GM19328 (cell line): ENCODE measurements around the gene FBN2.
"Not testable (repeated sequence)": the region's sequence is repeated elsewhere in the genome, so short reads cannot be mapped to it uniquely, and the experiment has no call there.

ENCODE experiments used
- ATAC-seq: cut with Tn5 transposase; IDR thresholded peaks from one replicate; pipeline ENCODE4 v1.9.1; 2021; ENCODE audit warnings: mild to moderate bottlenecking, moderate library complexity; ENCODE audit not compliant: unreplicated experiment

Gene FBN2

DNA sequence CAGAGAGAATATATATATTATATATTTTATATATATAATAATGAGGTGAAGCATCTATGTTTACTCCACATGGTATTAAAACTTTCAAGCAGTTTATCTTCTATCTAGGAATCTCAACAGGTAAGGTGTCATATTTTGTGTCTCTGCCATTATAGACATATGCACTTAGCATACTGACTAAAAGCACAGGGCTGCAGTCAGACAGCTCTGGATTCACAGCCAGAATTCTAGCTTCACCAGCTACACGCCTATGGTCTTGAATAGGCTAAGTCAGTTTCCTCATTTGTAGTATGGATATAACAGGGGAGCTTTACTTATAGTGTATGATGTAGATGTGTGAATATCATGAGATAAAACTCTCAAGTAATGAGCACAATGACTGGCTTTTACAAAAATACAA is 57.9 kb downstream of the FBN2 start:
- ATAC-seq, result no peak

GRCh38 chr5:128478386-128479368 is 59.4 kb downstream of the FBN2 start:
- ATAC-seq, result no peak

GRCh38 chr5:128477944-128478343 is 60.1 kb downstream of the FBN2 start:
- no peak for ATAC-seq

GRCh38 chr5:128475693-128476092 is 62.4 kb downstream of the FBN2 start:
- no peak for ATAC-seq

DNA sequence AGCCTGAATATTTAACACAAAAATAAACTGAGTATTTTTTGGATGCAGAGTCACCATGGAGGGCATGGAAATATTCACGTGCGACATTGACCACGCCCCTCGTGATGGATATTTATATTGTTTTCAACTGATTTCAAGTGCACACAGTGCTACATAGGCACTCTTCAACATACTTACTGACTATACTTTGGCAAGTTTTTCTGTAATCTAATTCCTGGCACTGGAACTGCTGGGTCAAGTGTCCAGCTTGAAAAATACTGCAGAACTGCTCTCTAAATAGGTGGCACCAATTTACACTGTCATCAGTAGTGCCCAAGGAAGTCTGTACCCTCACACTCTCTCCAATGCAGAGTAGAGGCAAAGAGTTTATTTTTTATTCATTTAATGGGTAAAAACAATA is 65.1 kb downstream of the FBN2 start:
- no peak for ATAC-seq

- ATAC-seq, result no peak
These were observed 66.0 kb downstream of the FBN2 start for GRCh38 chr5:128472036-128472435.

DNA sequence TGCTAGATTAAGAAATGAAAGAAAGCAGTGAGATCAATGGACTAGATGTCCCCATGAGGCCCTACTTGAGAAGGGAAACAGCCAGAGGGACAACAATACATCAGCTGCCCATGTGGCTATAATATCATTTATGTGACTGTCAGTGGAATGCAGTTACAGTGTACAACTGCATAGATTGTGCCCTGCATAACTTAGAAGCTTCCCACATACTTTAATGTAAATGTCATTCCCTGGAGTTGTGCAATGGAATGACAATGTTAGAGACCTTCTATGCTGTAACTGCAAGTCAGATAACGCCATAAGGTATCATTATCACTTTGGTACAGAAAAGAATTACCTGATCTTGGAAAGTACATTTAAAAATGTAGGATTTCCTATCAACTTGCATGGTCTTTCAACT is 67.4 kb downstream of the FBN2 start:
- no peak for ATAC-seq

GRCh38 chr5:128469912-128470311 is 68.1 kb downstream of the FBN2 start:
- ATAC-seq, result no peak

DNA sequence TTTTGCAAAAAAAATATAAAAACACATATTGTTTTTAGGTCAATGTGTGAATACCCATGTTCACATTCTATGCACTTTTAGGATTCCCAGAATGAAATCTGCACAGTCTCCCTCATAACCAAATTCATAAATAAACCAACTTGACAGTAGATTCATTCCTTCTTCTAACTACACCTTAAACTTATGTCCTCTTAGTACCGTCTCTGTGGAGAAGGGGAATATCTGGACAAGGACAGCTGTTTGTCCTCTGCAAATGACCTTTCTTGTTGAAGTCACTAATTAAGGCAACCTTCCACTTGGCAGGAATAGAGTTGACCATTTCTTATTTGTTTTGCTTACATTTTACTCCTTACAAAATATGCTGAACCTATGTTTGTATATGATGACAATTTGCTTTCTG is 71.1 kb downstream of the FBN2 start:
- no peak for ATAC-seq

GRCh38 chr5:128466554-128466953 is 71.5 kb downstream of the FBN2 start:
- no peak for ATAC-seq

GRCh38 chr5:128464596-128464995 is 73.4 kb downstream of the FBN2 start:
- ATAC-seq, result no peak

GRCh38 chr5:128462330-128462729 is 75.7 kb downstream of the FBN2 start:
- ATAC-seq, result no peak

DNA sequence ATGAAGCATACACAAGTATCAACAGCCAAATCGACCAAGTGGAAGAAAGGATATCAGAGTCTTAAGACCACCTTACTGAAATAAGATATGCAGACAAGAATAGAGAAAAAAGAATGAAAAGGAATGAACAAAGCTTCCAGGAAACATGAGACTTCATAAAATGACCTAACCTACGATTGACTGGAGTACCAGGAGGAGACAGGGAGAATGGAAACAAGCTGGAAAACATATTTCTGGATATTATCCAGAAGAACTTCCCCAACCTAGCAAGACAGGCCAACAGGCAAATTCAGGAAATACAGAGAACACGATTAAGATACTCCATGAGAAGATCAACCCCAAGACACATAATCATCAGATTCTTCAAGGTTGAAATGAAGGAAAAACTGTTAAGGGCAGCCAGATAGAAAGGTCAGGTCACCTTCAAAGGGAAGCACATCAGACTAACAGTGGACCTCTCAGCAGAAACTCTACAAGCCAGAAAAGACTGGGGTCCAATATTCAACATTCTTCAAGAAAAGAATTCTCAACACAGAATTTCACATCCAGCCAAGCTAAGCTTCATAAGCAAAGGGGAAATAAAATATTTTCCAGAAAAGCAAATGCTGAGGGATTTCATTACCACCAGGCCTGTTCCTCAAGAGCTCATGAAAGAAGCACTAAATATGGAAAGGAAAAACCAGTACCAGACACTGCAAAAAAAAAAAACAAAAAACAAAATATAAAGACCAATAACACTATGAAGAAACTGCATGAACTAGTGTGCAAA is 80.7 kb downstream of the FBN2 start:
- not testable (repeated sequence) for ATAC-seq

DNA sequence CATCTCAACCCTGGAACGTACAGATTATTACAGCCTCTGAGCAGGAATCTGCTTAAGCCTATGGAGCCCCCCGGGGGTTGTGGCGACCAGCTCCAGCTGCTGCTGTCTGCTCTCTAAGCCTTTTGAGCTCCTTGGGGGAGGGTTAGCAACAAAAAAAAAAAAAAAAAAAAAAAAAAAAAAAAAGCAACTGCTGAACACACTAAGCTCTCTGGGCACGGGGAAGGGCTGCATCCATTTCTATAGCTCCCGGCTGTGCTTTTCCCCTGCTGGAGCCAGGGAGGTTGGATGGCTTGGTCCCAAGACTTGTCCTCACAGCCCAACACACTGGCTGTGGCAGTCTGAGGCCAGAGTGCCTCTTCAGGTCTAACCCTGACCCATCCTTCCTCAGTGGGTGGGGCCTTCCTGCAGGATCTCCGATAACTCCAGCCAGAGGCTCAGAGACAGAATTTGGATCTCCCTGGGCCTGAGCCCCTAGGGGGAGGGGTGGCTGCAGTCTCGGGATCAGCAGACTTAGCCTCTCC is 82.1 kb downstream of the FBN2 start:
- ATAC-seq, result no peak

GRCh38 chr5:128453121-128453520 is 84.9 kb downstream of the FBN2 start:
- no peak for ATAC-seq

DNA sequence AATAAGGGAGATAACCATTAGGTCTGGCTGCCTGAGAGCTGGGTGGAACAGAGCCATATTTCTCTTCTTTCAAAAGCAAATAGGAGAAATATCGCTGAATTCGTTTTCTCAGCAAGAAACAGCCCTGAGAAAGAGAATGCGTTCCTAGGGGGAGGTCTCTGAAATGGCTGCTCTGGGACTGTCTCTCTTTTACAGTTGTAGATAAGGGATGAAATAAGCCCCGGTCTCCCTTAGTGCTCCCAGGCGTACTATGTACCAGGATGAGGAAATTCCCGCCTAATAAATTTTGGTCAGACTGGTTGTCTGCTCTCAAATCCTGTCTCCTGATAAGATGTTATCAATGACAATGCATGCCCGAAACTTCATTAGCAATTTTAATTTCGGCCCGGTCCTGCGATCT is 90.8 kb downstream of the FBN2 start:
- ATAC-seq, result not testable (repeated sequence)

- no peak for ATAC-seq
These were observed 96.1 kb downstream of the FBN2 start for GRCh38 chr5:128441941-128442350.

- no peak for ATAC-seq
These were observed 96.9 kb downstream of the FBN2 start for GRCh38 chr5:128441165-128441564.

- no peak for ATAC-seq
These were observed 101.3 kb downstream of the FBN2 start for GRCh38 chr5:128436749-128437188.

DNA sequence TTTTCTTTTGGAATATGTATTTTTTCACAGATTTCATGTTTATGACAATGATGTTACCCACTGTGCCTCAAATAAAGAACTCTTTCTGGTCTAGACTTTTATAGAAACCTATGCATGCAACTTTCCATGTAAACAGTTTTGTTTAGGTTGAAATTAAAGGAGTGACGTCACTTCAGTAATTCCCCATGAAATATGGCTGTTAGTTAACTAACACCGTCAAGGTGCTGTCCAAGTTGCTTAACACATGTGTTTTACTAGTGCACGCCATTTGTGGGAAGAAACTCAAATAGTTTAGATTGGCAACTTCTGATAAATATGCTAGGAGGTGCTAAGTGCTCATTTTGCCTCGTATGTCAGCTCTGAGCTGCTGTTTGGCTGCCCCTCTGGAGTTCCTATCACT is 102.2 kb downstream of the FBN2 start:
- no peak for ATAC-seq

- ATAC-seq, result no peak
These were observed 103.1 kb downstream of the FBN2 start for GRCh38 chr5:128434993-128435392.
